SK-N-MC (cell line): ENCODE data around the gene KRTAP5-6.

ENCODE experiments used
- DNase-seq: peaks from one replicate; pipeline ENCODE4 v3.0.0-alpha.2; 2011; ENCODE audit warnings: low read depth, low spot score
- H3K27ac ChIP-seq: fragments of 200-600 bp; sonication (generic); 2 replicates; pipeline ENCODE4 v1.5.1; 2016; ENCODE audit warnings: mixed run types
- H3K36me3 ChIP-seq: fragments of 200-600 bp; sonication (generic); 2 replicates; pipeline ENCODE4 v1.6.1; 2017; ENCODE audit warnings: antibody characterized with exemption, low read length, mixed read lengths; ENCODE audit not compliant: insufficient read depth
- H3K4me3 ChIP-seq: fragments of 200-600 bp; sonication (generic); 2 replicates; pipeline ENCODE4 v1.5.1; 2016
- H3K9ac ChIP-seq: fragments of 200-600 bp; sonication (generic); 2 replicates; pipeline ENCODE4 v1.8.0; 2017; ENCODE audit warnings: mixed run types, mixed read lengths; ENCODE audit not compliant: insufficient read length
- H3K9me3 ChIP-seq: fragments of 200-600 bp; sonication (generic); 2 replicates; pipeline ENCODE4 v1.6.1; 2017; ENCODE audit warnings: low read depth, mild to moderate bottlenecking, antibody characterized with exemption, low read length, moderate library complexity, mixed read lengths
- EZH2 ChIP-seq: fragments of 200-600 bp; sonication (generic); IDR thresholded peaks from one replicate; pipeline ENCODE4 v1.6.1; 2017; ENCODE audit warnings: antibody characterized with exemption
- FOXP2 ChIP-seq: optimal IDR thresholded peaks from 2 replicates; pipeline ENCODE3; 2011; ENCODE audit warnings: mild to moderate bottlenecking, moderate library complexity; ENCODE audit not compliant: insufficient read depth; ENCODE audit errors: extremely low read length, control extremely low read depth
- POLR2AphosphoS5 ChIP-seq: IDR thresholded peaks from 2 replicates; pipeline ENCODE4 v1.6.1; 2012; ENCODE audit warnings: mild to moderate bottlenecking, low read depth, low read length, borderline replicate concordance

The KRTAP5-6 gene

GRCh38 chr11:1690167-1691025 is 6.6 kb upstream of the KRTAP5-6 start:
- no peak overlapping the region for H3K27ac ChIP-seq
- no peak for TF ChIP-seq FOXP2
- H3K36me3 ChIP-seq: no peaks in the 10 kb centered on the region
- no peak for DNase-seq
- no peaks in the 10 kb centered on the region for H3K9me3 ChIP-seq
- no peak overlapping the region for H3K4me3 ChIP-seq
- H3K9ac ChIP-seq: no peak overlapping the region

GRCh38 chr11:1691026-1691877 is 5.7 kb upstream of the KRTAP5-6 start:
- TF ChIP-seq EZH2 (no peak), FOXP2 (no peak), POLR2AphosphoS5 (no peak)
- no peaks in the 10 kb centered on the region for H3K36me3 ChIP-seq
- no peak for DNase-seq
- no peak overlapping the region for H3K27ac ChIP-seq
- H3K4me3 ChIP-seq: no peak overlapping the region
- no peaks in the 10 kb centered on the region for H3K9me3 ChIP-seq
- H3K9ac ChIP-seq: no peak overlapping the region

GRCh38 chr11:1691878-1692707 is 4.9 kb upstream of the KRTAP5-6 start:
- no peak overlapping the region for H3K4me3 ChIP-seq
- no peak overlapping the region for H3K9ac ChIP-seq
- DNase-seq: no peak
- TF ChIP-seq POLR2AphosphoS5 (no peak), FOXP2 (no peak), EZH2 (no peak)
- H3K27ac ChIP-seq: no peak overlapping the region
- no peaks in the 10 kb centered on the region for H3K9me3 ChIP-seq
- no peaks in the 10 kb centered on the region for H3K36me3 ChIP-seq

GRCh38 chr11:1692708-1693326 is 4.2 kb upstream of the KRTAP5-6 start:
- DNase-seq: no peak
- Histone ChIP-seq H3K9ac (no peak overlapping the region), H3K4me3 (no peak overlapping the region; the same call in 1 of the 2 replicates), H3K27ac (no peak overlapping the region), H3K9me3 (no peaks in the 10 kb centered on the region), H3K36me3 (no peaks in the 10 kb centered on the region)
- TF ChIP-seq FOXP2 (no peak), EZH2 (no peak), POLR2AphosphoS5 (no peak)

GRCh38 chr11:1693327-1694063 is 3.5 kb upstream of the KRTAP5-6 start:
- no peaks in the 10 kb centered on the region for H3K9me3 ChIP-seq
- no peak overlapping the region for H3K9ac ChIP-seq
- no peak overlapping the region for H3K27ac ChIP-seq
- H3K36me3 ChIP-seq: no peaks in the 10 kb centered on the region
- DNase-seq: no peak
- TF ChIP-seq EZH2: no peak
- no peak for TF ChIP-seq FOXP2
- peak overlapping the region; percentile 75 for H3K4me3 ChIP-seq

GRCh38 chr11:1694064-1694845 is 2.7 kb upstream of the KRTAP5-6 start:
- no peak overlapping the region for H3K9ac ChIP-seq
- H3K27ac ChIP-seq: no peak overlapping the region
- peak overlapping the region; percentile 75 for H3K4me3 ChIP-seq
- TF ChIP-seq FOXP2 (no peak), POLR2AphosphoS5 (no peak), EZH2 (no peak)
- no peaks in the 10 kb centered on the region for H3K9me3 ChIP-seq
- no peaks in the 10 kb centered on the region for H3K36me3 ChIP-seq
- DNase-seq: no peak
